ENCODE results near the gene RNF111.

GRCh38 chr15:59011262-59011952, 23.9 kb downstream of the RNF111 start:
- TF ChIP-seq POLR2AphosphoS5 (IDR thresholded peaks at IDR 0.05; ENCODE audit: low read depth) (no peak), CTCF (conservative IDR thresholded peaks at IDR 0.05; ENCODE audit: low read depth in 2 of 2) (no peak)

Measured in GM23338 (cell line).